ENCODE results near the gene C1orf167.

C1orf167 gene

GRCh38 chr1:11764115-11764514 is 2.1 kb downstream of the C1orf167 start:
- TF ChIP-seq CTCF (IDR thresholded peaks at IDR 0.05; ENCODE audit: low read length) (no peak), EZH2 (IDR thresholded peaks at IDR 0.05; ENCODE audit: borderline replicate concordance, low read length) (no peak)
- Histone ChIP-seq H3K4me2 (ENCODE audit: low read length) (no peak overlapping the region), H3F3A (ENCODE audit: insufficient read depth, low read length) (no peaks in the 10 kb centered on the region), H2AFZ (ENCODE audit: low read length) (no peak overlapping the region), H3K4me3 (ENCODE audit: low read depth, low read length, poor library complexity, severe bottlenecking) (no peak overlapping the region), H3K27ac (ENCODE audit: low read depth, low read length, poor library complexity, severe bottlenecking) (no peak overlapping the region), H3K79me2 (ENCODE audit: insufficient read depth, low read length) (no peaks in the 10 kb centered on the region), H3K36me3 (ENCODE audit: insufficient read depth, low read length) (no peaks in the 10 kb centered on the region), H4K20me1 (ENCODE audit: insufficient read depth, low read length) (no peaks in the 10 kb centered on the region), H3K9ac (ENCODE audit: low read length) (no peak overlapping the region), H3K27me3 (ENCODE audit: insufficient read depth, low read length) (peaks cover 10% of the 10 kb centered on the region; the same call in 1 of the 2 replicates), H3K9me2 (ENCODE audit: low read depth, low read length) (no peaks in the 10 kb centered on the region), H3K4me1 (ENCODE audit: insufficient read depth, low read length, severe bottlenecking) (no peaks in the 10 kb centered on the region), H3K9me3 (ENCODE audit: low read length) (no peaks in the 10 kb centered on the region)

- Histone ChIP-seq H3K4me1 (ENCODE audit: insufficient read depth, low read length, severe bottlenecking) (no peaks in the 10 kb centered on the region), H2AFZ (ENCODE audit: low read length) (no peak overlapping the region), H3K27ac (ENCODE audit: low read depth, low read length, poor library complexity, severe bottlenecking) (no peak overlapping the region), H3K9me3 (ENCODE audit: low read length) (no peaks in the 10 kb centered on the region), H3K79me2 (ENCODE audit: insufficient read depth, low read length) (no peaks in the 10 kb centered on the region), H3K9me2 (ENCODE audit: low read depth, low read length) (no peaks in the 10 kb centered on the region), H3K4me3 (ENCODE audit: low read depth, low read length, poor library complexity, severe bottlenecking) (no peak overlapping the region), H3F3A (ENCODE audit: insufficient read depth, low read length) (no peaks in the 10 kb centered on the region), H3K27me3 (ENCODE audit: insufficient read depth, low read length) (peaks cover 10% of the 10 kb centered on the region; the same call in 1 of the 2 replicates), H3K9ac (ENCODE audit: low read length) (no peak overlapping the region), H3K36me3 (ENCODE audit: insufficient read depth, low read length) (no peaks in the 10 kb centered on the region), H3K4me2 (ENCODE audit: low read length) (no peak overlapping the region), H4K20me1 (ENCODE audit: insufficient read depth, low read length) (no peaks in the 10 kb centered on the region)
- TF ChIP-seq CTCF (IDR thresholded peaks at IDR 0.05; ENCODE audit: low read length) = no peak
Observed at GRCh38 chr1:11764519-11764918, 2.5 kb downstream of the C1orf167 start.

GRCh38 chr1:11765661-11766428 is 3.9 kb downstream of the C1orf167 start:
- 0 out of 2 replicates have a peak, but pooled peaks cover 7% of the 10 kb centered on the region for H3K27me3 ChIP-seq (ENCODE audit: insufficient read depth, low read length)
- H3K4me1 ChIP-seq (ENCODE audit: insufficient read depth, low read length, severe bottlenecking) = no peaks in the 10 kb centered on the region
- H3K4me3 ChIP-seq (ENCODE audit: low read depth, low read length, poor library complexity, severe bottlenecking) = no peak overlapping the region
- H3K9me3 ChIP-seq (ENCODE audit: low read length) = no peaks in the 10 kb centered on the region
- H3K9me2 ChIP-seq (ENCODE audit: low read depth, low read length) = no peaks in the 10 kb centered on the region
- no peak for TF ChIP-seq CTCF (IDR thresholded peaks at IDR 0.05; ENCODE audit: low read length)
- TF ChIP-seq EZH2 (IDR thresholded peaks at IDR 0.05; ENCODE audit: borderline replicate concordance, low read length) = no peak
- H3F3A ChIP-seq (ENCODE audit: insufficient read depth, low read length) = no peaks in the 10 kb centered on the region
- H3K4me2 ChIP-seq (ENCODE audit: low read length) = no peak overlapping the region
- no peaks in the 10 kb centered on the region for H3K79me2 ChIP-seq (ENCODE audit: insufficient read depth, low read length)
- no peak overlapping the region for H3K27ac ChIP-seq (ENCODE audit: low read depth, low read length, poor library complexity, severe bottlenecking)
- H3K9ac ChIP-seq (ENCODE audit: low read length) = no peak overlapping the region
- H4K20me1 ChIP-seq (ENCODE audit: insufficient read depth, low read length) = no peaks in the 10 kb centered on the region
- H2AFZ ChIP-seq (ENCODE audit: low read length) = no peak overlapping the region
- no peaks in the 10 kb centered on the region for H3K36me3 ChIP-seq (ENCODE audit: insufficient read depth, low read length)
